Bone marrow (tissue), 2 donors: ENCODE data around the gene PHF20.
"Not testable (repeated sequence)": the region's sequence is repeated elsewhere in the genome, so short reads cannot be mapped to it uniquely, and the experiment has no call there.

Experiments
- DNase-seq, 2 donors: peaks; one replicate each; lab custom pipeline; 2025; lab: John Stamatoyannopoulos, UW

PHF20 gene

GRCh38 chr20:35771689-35772562, at the start of gene PHF20:
Gene PHF20 (plus strand): TSS chr20:35772015. CDS start chr20:35801523, 29,508 bp downstream.
- DNase-seq: peak; percentile 87 to 95

GRCh38 chr20:35723275-35723639, 48.6 kb upstream of the PHF20 start:
- not testable (repeated sequence) for DNase-seq

- not testable (repeated sequence) for DNase-seq
Measured at GRCh38 chr20:35723652-35724320, 48.0 kb upstream of the PHF20 start.

GRCh38 chr20:35724321-35725230, 47.2 kb upstream of the PHF20 start:
- no peak for DNase-seq

- no peak for DNase-seq
Measured at GRCh38 chr20:35726842-35727711, 44.7 kb upstream of the PHF20 start.

- no peak for DNase-seq
Measured at GRCh38 chr20:35729283-35729807, 42.5 kb upstream of the PHF20 start.

GRCh38 chr20:35729836-35730582, 41.8 kb upstream of the PHF20 start:
- no peak for DNase-seq

- DNase-seq: no peak
Measured at GRCh38 chr20:35730583-35731468, 41.0 kb upstream of the PHF20 start.

- no peak for DNase-seq
Measured at GRCh38 chr20:35731469-35731788, 40.4 kb upstream of the PHF20 start.

- DNase-seq: no peak
Measured at GRCh38 chr20:35731862-35732643, 39.8 kb upstream of the PHF20 start.

GRCh38 chr20:35732644-35732982, 39.2 kb upstream of the PHF20 start:
- DNase-seq: no peak

GRCh38 chr20:35734374-35734773, 37.4 kb upstream of the PHF20 start:
- no peak for DNase-seq

- DNase-seq: no peak
Measured at GRCh38 chr20:35734777-35735649, 36.8 kb upstream of the PHF20 start.

- no peak for DNase-seq
Measured at GRCh38 chr20:35735826-35736470, 35.9 kb upstream of the PHF20 start.

- no peak for DNase-seq
Measured at GRCh38 chr20:35737865-35738333, 33.9 kb upstream of the PHF20 start.

- no peak for DNase-seq
Measured at GRCh38 chr20:35738410-35739179, 33.2 kb upstream of the PHF20 start.
